GM19467 (cell line): Measurements from ENCODE around the gene ACOX3.
"Not testable (repeated sequence)": the region's sequence is repeated elsewhere in the genome, so short reads cannot be mapped to it uniquely, and the experiment has no call there.

Experiments used
- ATAC-seq: cut with Tn5 transposase; IDR thresholded peaks from one replicate; pipeline ENCODE4 v1.9.1; 2021; ENCODE audit warnings: mild to moderate bottlenecking, moderate library complexity; ENCODE audit not compliant: unreplicated experiment

The ACOX3 gene

GRCh38 chr4:8343967-8344331, 96.6 kb downstream of the ACOX3 start:
- no peak for ATAC-seq

GRCh38 chr4:8343262-8343966, 97.1 kb downstream of the ACOX3 start:
- ATAC-seq: no peak

- no peak for ATAC-seq
Measured at GRCh38 chr4:8342651-8343261, 97.8 kb downstream of the ACOX3 start.

GRCh38 chr4:8341691-8342090, 98.8 kb downstream of the ACOX3 start:
- ATAC-seq: no peak

- not testable (repeated sequence) for ATAC-seq
Measured at GRCh38 chr4:8341281-8341680, 99.2 kb downstream of the ACOX3 start.

- no peak for ATAC-seq
Measured at GRCh38 chr4:8340781-8341241, 99.7 kb downstream of the ACOX3 start.

- no peak for ATAC-seq
Measured at GRCh38 chr4:8338351-8338961, 102.1 kb downstream of the ACOX3 start.

- ATAC-seq: no peak
Measured at GRCh38 chr4:8336412-8337075, 104.0 kb downstream of the ACOX3 start.

- ATAC-seq: no peak
Measured at GRCh38 chr4:8335848-8336247, 104.7 kb downstream of the ACOX3 start.

GRCh38 chr4:8334786-8335460, 105.6 kb downstream of the ACOX3 start:
- no peak for ATAC-seq

GRCh38 chr4:8333726-8334460, 106.6 kb downstream of the ACOX3 start:
- ATAC-seq: no peak

GRCh38 chr4:8332891-8333331, 107.6 kb downstream of the ACOX3 start:
- no peak for ATAC-seq

- no peak for ATAC-seq
Measured at GRCh38 chr4:8332038-8332857, 108.3 kb downstream of the ACOX3 start.

GRCh38 chr4:8331575-8331955, 109.0 kb downstream of the ACOX3 start:
- ATAC-seq: no peak

GRCh38 chr4:8330821-8331574, 109.5 kb downstream of the ACOX3 start:
- no peak for ATAC-seq

- ATAC-seq: no peak
Measured at GRCh38 chr4:8329859-8330761, 110.4 kb downstream of the ACOX3 start.

- ATAC-seq: no peak
Measured at GRCh38 chr4:8329560-8329858, 111.0 kb downstream of the ACOX3 start.
